Measurements from ENCODE around the gene ZDHHC11B.

ZDHHC11B gene

DNA sequence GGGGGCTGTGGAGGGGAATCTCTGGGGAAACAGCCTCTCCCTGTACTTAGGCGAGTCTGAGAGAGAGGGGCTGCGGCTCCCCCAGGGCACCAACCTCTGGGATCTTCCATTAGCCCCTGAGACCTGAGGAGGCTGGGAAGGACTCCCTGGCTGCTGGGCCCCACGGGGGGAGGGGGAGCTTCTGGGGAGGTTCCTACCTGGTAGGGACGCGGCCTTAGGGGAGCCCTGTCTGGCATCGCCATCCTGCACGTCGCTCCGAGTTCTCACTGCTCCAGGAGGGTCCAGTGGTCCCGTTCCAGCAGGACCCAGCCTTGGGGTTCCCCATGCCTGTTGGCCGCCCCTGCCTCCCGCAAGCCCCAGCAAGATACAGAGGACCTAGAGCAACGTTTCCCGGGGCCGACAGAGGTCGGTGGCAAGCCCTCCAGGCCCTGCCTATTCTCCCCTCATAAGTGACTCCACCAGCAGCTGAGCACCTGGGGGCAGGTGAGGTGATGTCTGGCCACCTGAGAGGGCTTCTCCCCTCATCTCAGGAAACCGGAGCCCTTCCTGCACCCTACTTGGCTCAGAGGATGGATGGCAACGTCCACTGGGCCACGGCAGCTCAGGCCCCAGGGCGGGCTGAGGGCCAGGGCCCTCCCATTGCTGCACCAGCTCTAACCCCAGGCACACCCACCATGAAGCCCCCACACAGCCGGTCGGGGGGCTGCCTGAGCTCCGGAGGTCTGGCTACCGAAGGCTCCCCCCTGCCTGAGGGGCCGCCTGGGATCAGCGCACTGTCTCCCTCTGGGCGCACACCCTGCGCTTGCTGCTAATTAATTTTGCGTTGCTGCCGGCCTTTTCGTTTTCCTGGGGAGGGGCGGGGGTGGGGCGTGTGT lies 113.9 kb downstream of the ZDHHC11B start:
- H3K4me3 ChIP-seq (ENCODE audit: low read depth, low read length) = no peak overlapping the region
- no peaks in the 10 kb centered on the region for H3K79me1 ChIP-seq (ENCODE audit: low read length)
- H3K18ac ChIP-seq (ENCODE audit: low read length) = no peak overlapping the region
- H3K79me2 ChIP-seq (ENCODE audit: control insufficient read depth, insufficient read depth, low read length, poor library complexity) = no peaks in the 10 kb centered on the region
- no peak overlapping the region for H3K4ac ChIP-seq (ENCODE audit: low read depth, low read length)
- H4K8ac ChIP-seq (ENCODE audit: low read depth, low read length) = no peak overlapping the region
- H3K9ac ChIP-seq (ENCODE audit: low read length) = no peak overlapping the region
- no peak overlapping the region for H3K4me2 ChIP-seq (ENCODE audit: low read length)
- H2AFZ ChIP-seq (ENCODE audit: insufficient read depth, low read length, poor library complexity) = no peak overlapping the region
- peaks cover 3 to 21% of the 10 kb centered on the region in 2 experiments for H3K4me1 ChIP-seq (ENCODE audit: control insufficient read depth in 1 of 2, insufficient read depth in 2 of 2, low read length in 2 of 2)
- H3K27me3 ChIP-seq (ENCODE audit: insufficient read depth, low read length) = no peaks in the 10 kb centered on the region
- no peak overlapping the region for H4K91ac ChIP-seq (ENCODE audit: low read depth, low read length)
- no peak overlapping the region for H4K12ac ChIP-seq (ENCODE audit: low read depth, low read length)
- no peak overlapping the region for H2BK12ac ChIP-seq (ENCODE audit: low read length)
- H2AK5ac ChIP-seq (ENCODE audit: low read length) = no peak overlapping the region
- no peak overlapping the region for H2BK120ac ChIP-seq (ENCODE audit: insufficient read depth, low read length, poor library complexity)
- H2BK5ac ChIP-seq (ENCODE audit: low read depth, low read length, poor library complexity) = no peak overlapping the region
- peaks cover 15 to 18% of the 10 kb centered on the region in 2 experiments for H3K36me3 ChIP-seq (ENCODE audit: control insufficient read depth in 1 of 2, insufficient read depth in 2 of 2, low read length in 2 of 2)
- DNase-seq = peak; percentile 16 to 45
- no peak overlapping the region for H3K23ac ChIP-seq (ENCODE audit: low read length)
- WGBS (ENCODE audit: extremely low coverage, insufficient coverage, insufficient read length) = no CpG with 5 or more reads among the region's 33 CpGs
- no peak overlapping the region for H3K14ac ChIP-seq (ENCODE audit: low read length)
- no peaks in the 10 kb centered on the region for H3K9me3 ChIP-seq (ENCODE audit: insufficient read depth, low read depth, low read length)
- H3K27ac ChIP-seq (ENCODE audit: low read depth, low read length) = no peak overlapping the region

DNA sequence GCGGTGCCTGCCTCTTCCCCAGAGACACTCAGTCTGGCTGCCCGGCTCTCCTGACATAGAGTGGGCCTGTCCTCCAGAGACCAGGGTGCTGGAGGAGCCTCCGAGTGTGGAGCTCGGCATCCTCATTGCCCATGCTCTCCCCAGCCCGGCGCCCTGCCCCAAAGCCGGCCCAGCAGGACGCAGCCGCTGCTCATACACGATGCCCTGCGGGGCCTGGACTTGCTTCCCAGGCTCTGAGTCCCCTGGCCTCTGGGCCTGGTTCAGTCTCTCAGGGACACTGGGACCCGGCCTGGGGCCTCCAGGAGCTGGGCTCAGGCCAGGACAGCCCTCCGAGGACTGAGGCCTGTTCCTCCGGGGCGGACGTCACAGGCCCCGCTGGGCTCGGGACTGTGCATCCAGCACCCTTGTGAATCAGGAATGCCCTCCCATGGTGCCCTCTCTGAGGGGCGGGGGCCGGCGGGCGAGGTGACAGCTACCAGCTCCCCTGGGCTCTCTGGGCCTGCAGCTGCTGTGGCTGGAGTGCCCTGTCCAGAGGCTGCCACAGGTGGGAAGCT lies 114.6 kb downstream of the ZDHHC11B start:
- no peak overlapping the region for H2BK120ac ChIP-seq (ENCODE audit: insufficient read depth, low read length, poor library complexity)
- no peak overlapping the region for H3K4me3 ChIP-seq (ENCODE audit: low read depth, low read length)
- H3K18ac ChIP-seq (ENCODE audit: low read length) = no peak overlapping the region

DNA sequence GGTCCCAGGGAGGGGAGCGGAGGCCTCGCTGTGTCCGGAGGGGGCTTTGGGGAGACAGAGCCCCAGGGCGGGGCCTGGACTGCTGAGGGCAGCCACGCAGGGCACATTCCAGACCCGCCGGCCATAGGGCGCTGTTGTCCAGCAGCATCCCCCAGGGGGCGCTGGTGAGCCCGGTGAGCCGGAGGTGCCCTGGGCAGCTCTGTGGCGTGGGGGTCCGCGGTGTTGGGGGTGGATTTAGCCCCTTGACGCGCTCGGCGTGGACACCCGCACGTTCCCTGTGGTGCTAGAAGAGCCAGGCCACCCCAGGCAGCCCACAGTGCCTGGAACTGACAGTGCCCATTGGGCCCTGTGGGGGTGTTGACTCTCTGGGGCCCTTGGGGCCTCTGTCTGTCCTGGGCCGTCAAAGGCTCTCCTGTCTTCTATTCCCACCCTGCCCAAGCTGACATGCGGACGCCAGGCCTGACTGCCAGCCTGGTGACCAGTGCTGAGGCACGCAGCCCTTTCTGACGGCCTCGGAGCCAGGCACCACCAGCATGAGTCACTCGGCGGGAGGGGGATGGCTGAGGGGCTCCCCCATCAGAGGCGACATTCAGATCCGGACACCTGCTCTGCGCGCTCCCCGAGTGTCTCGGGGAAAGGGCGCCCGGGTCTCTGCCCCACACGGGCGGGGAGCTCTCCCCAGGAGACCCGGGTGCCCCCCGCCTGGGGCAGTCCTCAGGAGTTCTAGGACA lies 115.3 kb downstream of the ZDHHC11B start:
- no peak overlapping the region for H3K14ac ChIP-seq (ENCODE audit: low read length)
- H3K4ac ChIP-seq (ENCODE audit: low read depth, low read length) = no peak overlapping the region
- WGBS (ENCODE audit: extremely low coverage, insufficient coverage, insufficient read length) = no CpG with 5 or more reads among the region's 40 CpGs
- no peak overlapping the region for H2AFZ ChIP-seq (ENCODE audit: insufficient read depth, low read length, poor library complexity)
- no peaks in the 10 kb centered on the region for H3K27me3 ChIP-seq (ENCODE audit: insufficient read depth, low read length)
- no peaks in the 10 kb centered on the region for H3K79me1 ChIP-seq (ENCODE audit: low read length)
- H4K12ac ChIP-seq (ENCODE audit: low read depth, low read length) = peak overlapping the region; percentile 1
- no peak overlapping the region for H3K27ac ChIP-seq (ENCODE audit: low read depth, low read length)
- no peak overlapping the region for H4K91ac ChIP-seq (ENCODE audit: low read depth, low read length)
- H4K8ac ChIP-seq (ENCODE audit: low read depth, low read length) = no peak overlapping the region
- H3K23ac ChIP-seq (ENCODE audit: low read length) = no peak overlapping the region
- no peak overlapping the region for H3K4me3 ChIP-seq (ENCODE audit: low read depth, low read length)
- peaks cover 3 to 21% of the 10 kb centered on the region in 2 experiments for H3K4me1 ChIP-seq (ENCODE audit: control insufficient read depth in 1 of 2, insufficient read depth in 2 of 2, low read length in 2 of 2)
- H2BK5ac ChIP-seq (ENCODE audit: low read depth, low read length, poor library complexity) = no peak overlapping the region
- peak; percentile 48 to 64 for DNase-seq
- H3K36me3 ChIP-seq (ENCODE audit: control insufficient read depth in 1 of 2, insufficient read depth in 2 of 2, low read length in 2 of 2) = peaks cover 25% of the 10 kb centered on the region in 2 experiments
- H3K79me2 ChIP-seq (ENCODE audit: control insufficient read depth, insufficient read depth, low read length, poor library complexity) = no peaks in the 10 kb centered on the region
- no peak overlapping the region for H2BK120ac ChIP-seq (ENCODE audit: insufficient read depth, low read length, poor library complexity)
- H3K18ac ChIP-seq (ENCODE audit: low read length) = no peak overlapping the region
- H2BK12ac ChIP-seq (ENCODE audit: low read length) = no peak overlapping the region
- no peak overlapping the region for H2AK5ac ChIP-seq (ENCODE audit: low read length)
- no peak overlapping the region for H3K9ac ChIP-seq (ENCODE audit: low read length)
- H3K9me3 ChIP-seq (ENCODE audit: insufficient read depth, low read depth, low read length) = no peaks in the 10 kb centered on the region
- H3K4me2 ChIP-seq (ENCODE audit: low read length) = no peak overlapping the region

More for the DNA sequence above, 114.6 kb downstream of the ZDHHC11B start:
- H2BK12ac ChIP-seq (ENCODE audit: low read length) = no peak overlapping the region
- H3K27ac ChIP-seq (ENCODE audit: low read depth, low read length) = no peak overlapping the region
- H2AFZ ChIP-seq (ENCODE audit: insufficient read depth, low read length, poor library complexity) = no peak overlapping the region
- no peak overlapping the region for H3K23ac ChIP-seq (ENCODE audit: low read length)
- DNase-seq = peak; percentile 78 to 79
- H3K9me3 ChIP-seq (ENCODE audit: insufficient read depth, low read depth, low read length) = no peaks in the 10 kb centered on the region
- no peak overlapping the region for H3K9ac ChIP-seq (ENCODE audit: low read length)
- no peaks in the 10 kb centered on the region for H3K79me2 ChIP-seq (ENCODE audit: control insufficient read depth, insufficient read depth, low read length, poor library complexity)
- H3K4ac ChIP-seq (ENCODE audit: low read depth, low read length) = no peak overlapping the region
- no peak overlapping the region for H4K8ac ChIP-seq (ENCODE audit: low read depth, low read length)
- H2BK5ac ChIP-seq (ENCODE audit: low read depth, low read length, poor library complexity) = no peak overlapping the region
- H4K91ac ChIP-seq (ENCODE audit: low read depth, low read length) = no peak overlapping the region
- H2AK5ac ChIP-seq (ENCODE audit: low read length) = no peak overlapping the region
- no peak overlapping the region for H3K14ac ChIP-seq (ENCODE audit: low read length)
- no CpG with 5 or more reads among the region's 22 CpGs for WGBS (ENCODE audit: extremely low coverage, insufficient coverage, insufficient read length)
- H3K27me3 ChIP-seq (ENCODE audit: insufficient read depth, low read length) = no peaks in the 10 kb centered on the region
- no peak overlapping the region for H4K12ac ChIP-seq (ENCODE audit: low read depth, low read length)
- peaks cover 3 to 21% of the 10 kb centered on the region in 2 experiments for H3K4me1 ChIP-seq (ENCODE audit: control insufficient read depth in 1 of 2, insufficient read depth in 2 of 2, low read length in 2 of 2)
- H3K36me3 ChIP-seq (ENCODE audit: control insufficient read depth in 1 of 2, insufficient read depth in 2 of 2, low read length in 2 of 2) = peaks cover 20 to 21% of the 10 kb centered on the region in 2 experiments
- no peak overlapping the region for H3K4me2 ChIP-seq (ENCODE audit: low read length)
- no peaks in the 10 kb centered on the region for H3K79me1 ChIP-seq (ENCODE audit: low read length)

DNA sequence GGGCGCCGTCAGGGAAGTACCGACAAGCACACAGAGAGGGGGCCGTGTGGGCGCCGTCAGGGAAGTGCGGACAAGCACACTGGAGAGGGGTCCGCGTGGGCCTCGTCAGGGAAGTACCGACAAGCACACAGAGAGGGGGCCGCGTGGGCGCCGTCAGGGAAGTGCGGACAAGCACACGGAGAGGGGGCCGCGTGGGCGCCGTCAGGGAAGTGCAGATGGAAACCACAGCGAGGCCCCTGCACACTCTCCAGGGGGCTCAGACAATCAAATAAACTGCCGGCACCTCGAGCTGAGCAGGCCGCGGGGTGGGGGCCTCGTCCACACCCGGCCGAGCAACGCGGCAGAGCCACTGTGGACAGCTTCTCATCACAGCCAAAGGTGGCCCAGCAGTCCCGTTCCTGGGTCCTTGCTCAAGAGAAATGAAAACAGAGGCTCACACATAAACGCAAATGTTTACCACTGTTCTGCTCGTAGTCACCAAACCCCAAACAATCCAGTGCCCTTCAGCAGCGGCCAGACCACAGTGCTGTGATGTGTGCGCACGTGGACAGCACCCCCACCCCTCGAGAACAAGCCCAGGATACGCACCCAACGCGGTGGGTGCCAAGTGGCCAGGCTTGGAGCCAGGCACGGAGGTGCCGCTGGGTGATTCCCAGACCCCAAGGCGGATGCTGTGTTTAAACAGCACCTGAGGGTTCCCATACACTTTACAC lies 116.1 kb downstream of the ZDHHC11B start:
- Histone ChIP-seq H2BK12ac (ENCODE audit: low read length) (no peak overlapping the region), H3K79me2 (ENCODE audit: control insufficient read depth, insufficient read depth, low read length, poor library complexity) (no peaks in the 10 kb centered on the region), H3K14ac (ENCODE audit: low read length) (no peak overlapping the region)

More for the DNA sequence above, 116.1 kb downstream of the ZDHHC11B start:
- no peak overlapping the region for H2AK5ac ChIP-seq (ENCODE audit: low read length)
- no peak overlapping the region for H3K4ac ChIP-seq (ENCODE audit: low read depth, low read length)
- no peak overlapping the region for H3K27ac ChIP-seq (ENCODE audit: low read depth, low read length)
- no peaks in the 10 kb centered on the region for H3K27me3 ChIP-seq (ENCODE audit: insufficient read depth, low read length)
- H3K23ac ChIP-seq (ENCODE audit: low read length) = no peak overlapping the region
- peaks cover 3 to 21% of the 10 kb centered on the region in 2 experiments for H3K4me1 ChIP-seq (ENCODE audit: control insufficient read depth in 1 of 2, insufficient read depth in 2 of 2, low read length in 2 of 2)
- no peaks in the 10 kb centered on the region for H3K79me1 ChIP-seq (ENCODE audit: low read length)
- peaks cover 32 to 34% of the 10 kb centered on the region in 2 experiments for H3K36me3 ChIP-seq (ENCODE audit: control insufficient read depth in 1 of 2, insufficient read depth in 2 of 2, low read length in 2 of 2)
- H2AFZ ChIP-seq (ENCODE audit: insufficient read depth, low read length, poor library complexity) = no peak overlapping the region
- DNase-seq = no peak
- H2BK120ac ChIP-seq (ENCODE audit: insufficient read depth, low read length, poor library complexity) = no peak overlapping the region
- H3K4me3 ChIP-seq (ENCODE audit: low read depth, low read length) = no peak overlapping the region
- no peak overlapping the region for H4K12ac ChIP-seq (ENCODE audit: low read depth, low read length)
- no peaks in the 10 kb centered on the region for H3K9me3 ChIP-seq (ENCODE audit: insufficient read depth, low read depth, low read length)
- no peak overlapping the region for H3K18ac ChIP-seq (ENCODE audit: low read length)
- H3K9ac ChIP-seq (ENCODE audit: low read length) = no peak overlapping the region
- no peak overlapping the region for H4K91ac ChIP-seq (ENCODE audit: low read depth, low read length)
- no peak overlapping the region for H3K4me2 ChIP-seq (ENCODE audit: low read length)
- no peak overlapping the region for H2BK5ac ChIP-seq (ENCODE audit: low read depth, low read length, poor library complexity)
- no CpG with 5 or more reads among the region's 44 CpGs for WGBS (ENCODE audit: extremely low coverage, insufficient coverage, insufficient read length)
- no peak overlapping the region for H4K8ac ChIP-seq (ENCODE audit: low read depth, low read length)
